ENCODE measurements around the gene KRTAP1-1.
"Not testable (repeated sequence)": the region's sequence is repeated elsewhere in the genome, so short reads cannot be mapped to it uniquely, and the experiment has no call there.

The KRTAP1-1 gene, protein sequence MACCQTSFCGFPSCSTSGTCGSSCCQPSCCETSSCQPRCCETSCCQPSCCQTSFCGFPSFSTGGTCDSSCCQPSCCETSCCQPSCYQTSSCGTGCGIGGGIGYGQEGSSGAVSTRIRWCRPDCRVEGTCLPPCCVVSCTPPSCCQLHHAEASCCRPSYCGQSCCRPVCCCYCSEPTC

DNA sequence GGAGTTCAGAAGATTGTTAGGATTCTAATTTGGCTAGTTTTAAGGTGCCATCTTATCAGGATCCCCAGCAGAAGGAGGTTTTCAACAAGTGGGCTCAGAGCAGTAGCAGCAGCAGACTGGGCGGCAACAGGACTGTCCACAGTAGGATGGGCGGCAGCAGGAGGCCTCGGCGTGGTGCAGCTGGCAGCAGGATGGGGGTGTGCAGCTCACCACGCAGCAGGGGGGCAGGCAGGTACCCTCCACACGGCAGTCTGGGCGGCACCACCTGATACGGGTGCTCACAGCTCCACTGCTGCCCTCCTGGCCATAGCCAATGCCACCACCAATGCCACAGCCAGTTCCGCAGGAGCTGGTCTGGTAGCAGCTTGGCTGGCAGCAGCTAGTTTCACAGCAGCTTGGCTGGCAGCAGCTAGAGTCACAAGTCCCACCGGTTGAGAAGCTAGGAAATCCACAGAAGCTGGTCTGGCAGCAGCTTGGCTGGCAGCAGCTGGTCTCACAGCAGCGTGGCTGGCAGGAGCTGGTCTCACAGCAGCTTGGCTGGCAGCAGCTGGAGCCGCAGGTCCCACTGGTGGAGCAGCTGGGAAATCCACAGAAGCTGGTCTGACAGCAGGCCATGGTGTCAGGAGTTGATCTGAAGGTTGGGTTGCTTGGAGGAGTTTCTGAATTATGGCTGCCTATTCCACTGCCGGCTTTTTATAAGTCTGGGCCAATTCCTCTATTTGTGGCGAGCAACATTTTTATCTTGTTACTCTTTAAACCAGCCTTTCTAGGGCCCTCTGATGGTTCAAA lies at the start of gene KRTAP1-1:
TSS of gene KRTAP1-1 (minus strand) at position 668 of the 789 bp plus-strand sequence. CDS start at position 615, 53 bp downstream.
- DNase-seq = not testable (repeated sequence)

DNA sequence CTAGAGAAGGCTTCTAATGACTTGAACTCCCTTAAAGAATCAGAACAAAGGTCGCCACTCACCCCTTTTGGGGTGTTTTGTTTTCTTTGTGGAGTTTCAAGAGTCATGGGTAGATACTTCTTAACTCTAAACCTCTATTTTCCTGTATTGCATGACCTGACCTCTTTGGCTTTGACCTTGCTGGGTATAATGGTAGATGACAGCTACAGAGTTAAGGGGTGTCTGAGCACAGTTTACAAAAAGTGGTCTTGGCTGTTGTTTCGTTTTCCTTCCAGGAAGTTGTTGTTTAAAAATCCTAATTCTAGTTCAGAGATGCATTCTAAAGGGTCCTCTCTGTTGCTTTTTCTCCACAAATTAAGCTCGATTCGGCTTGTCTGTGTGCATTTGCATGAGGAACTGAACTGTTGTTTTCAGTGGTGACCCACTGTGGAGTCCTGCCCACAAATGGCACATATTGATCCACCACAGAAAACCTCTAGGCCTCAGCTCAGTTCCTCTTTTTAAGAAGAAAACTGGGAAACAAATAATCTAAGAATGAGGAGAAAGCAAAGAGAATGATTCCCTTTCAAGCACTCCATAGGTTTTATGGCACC lies 47.6 kb upstream of the KRTAP1-1 start:
- DNase-seq = not testable (repeated sequence)

DNA sequence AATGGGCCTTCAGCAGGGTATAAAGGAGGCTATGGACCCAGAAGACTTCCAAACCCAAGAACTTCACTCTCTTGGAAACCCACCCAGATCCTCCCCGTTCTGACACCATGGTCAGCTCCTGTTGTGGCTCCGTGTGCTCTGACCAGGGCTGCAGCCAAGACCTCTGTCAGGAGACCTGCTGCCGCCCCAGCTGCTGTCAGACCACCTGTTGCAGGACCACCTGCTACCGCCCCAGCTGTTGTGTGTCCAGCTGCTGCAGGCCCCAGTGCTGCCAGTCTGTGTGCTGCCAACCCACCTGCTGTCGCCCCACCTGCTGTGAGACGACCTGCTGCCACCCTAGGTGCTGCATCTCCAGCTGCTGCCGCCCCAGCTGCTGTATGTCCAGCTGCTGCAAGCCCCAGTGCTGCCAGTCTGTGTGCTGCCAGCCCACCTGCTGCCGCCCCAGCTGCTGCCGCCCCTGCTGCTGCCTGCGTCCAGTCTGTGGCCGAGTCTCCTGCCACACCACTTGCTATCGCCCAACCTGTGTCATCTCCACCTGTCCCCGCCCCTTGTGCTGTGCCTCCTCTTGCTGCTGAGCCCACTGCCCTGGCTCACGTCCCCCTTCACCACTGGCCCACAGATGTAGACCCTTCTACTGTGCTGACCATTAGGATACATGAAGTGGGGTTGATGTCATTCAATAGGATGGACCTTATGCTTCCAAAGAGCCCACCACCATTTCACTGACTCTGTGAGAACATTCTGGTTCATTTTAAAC lies 43.0 kb upstream of the KRTAP1-1 start, which contains the start of gene KRTAP4-7:
TSS of gene KRTAP4-7 (plus strand) at position 51 of the 757 bp plus-strand sequence. CDS start at position 108, 57 bp downstream.
- not testable (repeated sequence) for DNase-seq

DNA sequence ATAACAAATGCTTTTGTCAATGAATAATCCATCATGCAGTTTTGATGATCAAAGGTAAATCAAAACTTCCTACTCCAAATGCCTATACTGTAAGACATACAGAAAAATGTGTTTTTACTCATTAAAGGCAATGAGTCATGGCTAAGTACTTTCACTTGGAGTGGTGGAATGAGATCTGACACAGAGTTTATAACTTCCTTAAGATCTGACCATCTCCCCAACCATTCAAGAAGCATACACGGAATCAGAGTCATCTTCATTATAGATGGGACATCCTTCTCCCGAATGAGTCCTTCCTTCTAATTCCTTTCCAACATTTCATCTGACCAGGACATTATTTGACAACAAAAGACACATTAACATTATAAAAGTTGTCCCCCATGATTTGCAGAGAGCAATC lies 42.2 kb upstream of the KRTAP1-1 start:
- not testable (repeated sequence) for DNase-seq

DNA sequence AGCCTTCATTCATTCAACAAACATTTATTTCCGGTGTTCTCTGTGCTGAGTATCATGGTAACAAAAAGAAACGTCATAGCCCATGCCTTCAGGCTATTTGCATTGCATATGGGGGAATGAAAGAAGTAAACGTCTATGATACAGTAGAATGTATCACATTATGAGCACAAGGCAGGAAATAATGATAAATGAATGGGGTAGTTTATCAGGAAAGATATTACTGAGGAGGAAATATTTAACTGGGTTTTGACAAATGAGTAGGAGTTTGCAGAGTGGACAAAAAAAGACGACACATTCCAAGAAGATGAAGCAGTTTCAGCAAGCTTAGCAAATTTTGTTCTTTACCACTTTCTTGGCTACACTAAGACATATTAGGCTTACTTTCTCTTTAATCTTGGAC lies 41.4 kb upstream of the KRTAP1-1 start:
- no peak for DNase-seq

DNA sequence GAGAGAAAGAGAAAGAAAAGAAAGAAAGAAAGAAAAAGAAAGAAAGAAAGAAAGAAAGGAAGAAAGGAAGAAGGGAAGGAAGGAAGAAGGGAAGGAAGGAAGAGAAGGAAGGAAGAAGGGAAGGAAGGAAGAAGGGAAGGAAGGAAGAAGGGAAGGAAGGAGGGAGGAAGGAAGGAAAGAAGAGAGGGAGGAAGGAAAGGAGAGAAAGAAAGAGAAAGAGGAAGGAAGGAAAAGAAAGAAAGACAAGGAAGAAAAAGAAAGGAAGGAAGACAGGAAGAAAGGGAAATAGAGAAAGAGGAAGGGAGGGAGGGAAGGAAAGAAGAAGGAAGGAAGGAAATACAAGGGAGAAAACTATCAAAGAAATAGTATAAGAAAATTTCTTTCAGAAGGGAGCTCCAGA lies 35.5 kb upstream of the KRTAP1-1 start:
- no peak for DNase-seq

DNA sequence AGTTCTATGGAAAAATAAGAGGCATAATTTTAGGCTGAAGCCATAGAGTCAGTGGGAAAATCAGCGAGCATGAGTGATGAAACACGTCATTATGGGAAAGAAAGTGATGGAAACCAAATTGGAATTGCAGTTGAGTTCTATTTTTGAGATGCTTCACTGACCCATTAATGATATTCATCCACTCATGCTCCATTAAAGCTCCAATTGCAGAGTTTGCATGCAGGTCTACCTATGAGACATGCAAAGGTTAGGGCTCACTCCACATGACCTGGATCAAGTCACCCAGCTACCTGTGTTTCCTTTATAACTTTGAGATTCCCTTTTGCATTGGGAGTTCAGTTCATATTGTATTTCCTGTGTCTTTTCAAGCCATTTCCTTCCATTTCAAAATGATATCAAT lies 32.4 kb upstream of the KRTAP1-1 start:
- DNase-seq = no peak

DNA sequence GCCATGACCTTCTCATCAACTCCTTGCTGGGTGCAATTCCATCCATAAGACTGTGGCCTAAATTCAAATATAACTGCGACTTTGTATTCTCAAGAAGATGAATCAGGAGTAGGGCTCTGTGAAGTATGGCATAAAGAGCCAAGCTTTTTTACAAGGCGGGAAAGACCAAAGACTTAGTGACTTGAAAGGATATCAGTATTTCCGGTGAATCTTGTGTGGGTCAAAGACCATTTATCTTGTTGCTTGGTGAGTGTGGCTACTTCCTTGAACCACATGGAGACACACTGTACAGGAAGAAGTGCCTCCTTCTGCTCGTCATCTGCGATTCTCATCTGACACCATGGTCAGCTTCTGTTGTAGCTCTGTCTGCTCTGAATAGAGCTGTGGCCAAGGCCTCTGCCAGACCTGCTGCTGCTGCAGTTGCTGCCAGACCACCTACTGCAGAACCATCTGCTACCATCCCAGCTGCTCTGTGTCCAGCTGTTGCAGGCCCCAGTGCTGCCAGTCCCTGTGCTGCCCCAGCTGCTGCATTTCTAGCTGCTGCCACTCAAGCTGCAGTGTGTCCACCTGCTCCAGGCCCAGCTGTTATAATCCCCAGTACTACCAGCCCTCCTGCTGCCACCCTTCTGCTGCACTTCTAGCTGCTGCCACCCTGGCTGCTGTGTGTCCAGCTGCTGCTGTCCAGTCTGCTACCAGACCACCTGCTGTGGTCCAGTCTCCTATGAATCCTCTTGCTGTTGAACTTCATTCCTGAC lies 30.5 kb upstream of the KRTAP1-1 start:
- DNase-seq = no peak

DNA sequence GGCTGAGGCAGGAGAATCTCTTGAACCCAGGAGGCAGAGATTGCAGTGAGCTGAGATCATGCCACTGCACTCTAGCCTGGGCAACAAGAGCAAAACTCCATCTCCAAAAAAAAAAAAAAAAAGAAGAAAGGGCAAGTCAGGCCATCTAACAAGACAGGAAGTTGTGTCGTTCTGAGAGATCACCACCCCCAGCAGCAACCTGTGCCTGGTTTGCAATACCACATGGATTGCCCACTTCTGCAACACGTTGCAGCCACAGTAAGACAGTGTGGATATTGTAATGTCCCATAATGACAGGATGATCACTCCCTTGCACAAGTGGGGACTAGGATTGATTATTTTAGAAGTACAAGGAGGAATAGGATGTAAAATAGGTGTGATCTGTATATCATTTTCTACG lies 27.8 kb upstream of the KRTAP1-1 start:
- DNase-seq = no peak

DNA sequence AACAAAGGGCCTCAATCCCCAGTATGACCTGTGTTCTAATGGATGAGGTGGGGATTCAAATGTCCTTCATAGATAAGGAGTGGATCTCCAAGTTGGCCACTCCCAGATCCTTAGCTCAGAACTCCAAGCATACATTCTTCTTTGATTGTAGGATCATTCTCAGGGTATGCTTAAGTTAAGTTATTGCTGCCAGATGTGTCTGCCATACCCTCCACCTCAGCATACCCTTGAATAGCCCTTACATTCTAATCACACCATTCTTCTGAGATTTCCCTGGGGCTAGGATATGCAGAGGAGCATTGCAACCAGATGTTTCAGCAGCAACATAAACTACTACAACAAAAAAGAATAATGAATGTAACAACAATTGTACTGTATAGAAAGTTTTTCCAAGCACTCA lies 26.0 kb upstream of the KRTAP1-1 start:
- no peak for DNase-seq

DNA sequence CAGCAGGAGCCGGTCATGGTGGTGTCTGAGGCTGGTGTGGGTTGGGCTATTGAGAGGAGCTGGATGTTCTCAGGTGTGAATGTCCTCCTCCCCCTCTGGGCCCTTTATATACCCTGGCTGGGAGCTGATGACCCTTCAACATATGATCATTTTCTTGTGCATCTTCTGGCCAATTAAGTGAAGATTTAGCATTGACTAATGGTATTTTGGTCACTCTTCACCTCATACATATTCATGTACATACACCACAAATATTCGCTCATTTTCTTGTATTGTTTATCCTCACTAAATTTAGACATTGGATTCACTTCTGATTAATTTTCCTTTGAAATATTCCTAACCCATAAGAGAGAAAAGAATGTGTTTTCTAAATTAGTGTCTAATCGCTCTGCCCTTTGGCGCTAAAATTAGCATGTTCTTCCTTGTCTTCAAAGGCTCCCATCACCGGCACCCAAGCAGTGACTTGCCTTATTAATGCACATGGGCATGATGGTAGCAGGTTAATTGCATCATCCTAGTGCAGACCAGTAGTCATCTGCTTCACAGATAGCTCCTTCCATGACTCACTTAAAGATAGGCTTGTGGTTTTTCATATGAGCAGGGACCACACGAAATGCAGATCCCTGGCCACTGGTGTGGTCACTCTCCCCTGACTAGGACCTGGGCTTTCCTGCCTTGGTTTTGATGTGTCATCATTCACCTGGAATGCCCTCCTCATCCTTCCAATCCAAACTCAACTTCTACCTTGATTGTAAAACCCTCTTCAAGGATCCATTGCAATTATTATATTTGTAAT lies 24.8 kb upstream of the KRTAP1-1 start, which contains the start of gene KRTAP2-4:
TSS of gene KRTAP2-4 (minus strand) at position 51 of the 796 bp plus-strand sequence. CDS start at position 17, 34 bp downstream.
- DNase-seq = peak; percentile 17

DNA sequence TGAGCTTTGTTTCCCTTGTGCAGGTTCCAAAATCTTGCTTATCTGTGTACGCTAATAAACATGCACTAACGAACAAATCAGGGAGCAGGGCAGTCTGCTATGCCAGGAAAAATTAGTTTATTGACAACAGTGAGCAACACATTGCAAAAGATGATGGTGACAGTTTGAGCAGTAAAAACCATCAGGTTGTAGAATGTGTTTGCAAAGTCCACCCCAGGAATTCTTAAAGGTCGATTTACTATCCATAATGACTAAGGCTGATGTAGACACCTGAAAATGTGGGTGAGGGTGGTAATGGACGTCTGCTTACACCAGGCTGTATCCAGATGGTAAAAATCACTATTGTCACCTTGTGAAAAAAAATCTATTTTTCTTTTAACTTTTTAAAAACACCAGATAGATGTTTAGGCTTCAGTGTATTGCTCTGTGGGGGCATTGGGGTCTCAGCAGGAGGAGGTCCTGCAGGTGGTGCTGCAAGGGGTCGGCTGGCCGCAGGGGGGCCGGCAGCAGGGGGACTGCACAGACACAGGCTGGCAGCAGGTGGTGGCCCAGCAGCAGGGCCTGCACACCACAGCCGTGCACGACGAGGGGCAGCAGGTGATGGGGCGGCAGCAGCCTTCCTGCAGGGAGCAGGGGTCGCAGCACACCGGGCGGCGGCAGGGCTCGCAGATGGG lies 23.9 kb upstream of the KRTAP1-1 start:
- not testable (repeated sequence) for DNase-seq

DNA sequence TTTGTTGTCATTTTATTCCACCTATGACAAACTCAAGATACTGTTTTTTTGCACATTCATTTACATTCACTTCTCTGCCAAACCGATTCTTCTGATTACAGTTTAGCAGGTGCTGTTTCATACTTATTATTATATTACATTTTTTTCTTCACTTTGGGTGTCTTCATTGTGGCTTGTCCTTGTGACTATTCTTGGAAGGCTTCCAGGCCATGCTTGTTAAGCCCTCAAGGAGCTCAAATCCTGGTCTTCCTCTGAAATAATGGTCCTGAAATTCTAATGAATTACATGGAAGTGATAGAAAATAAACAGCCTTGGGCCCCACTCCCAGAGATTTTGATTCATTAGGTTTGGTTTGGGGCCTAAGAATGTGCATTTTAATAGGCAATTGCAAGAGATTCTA lies 23.1 kb upstream of the KRTAP1-1 start:
- DNase-seq = no peak

DNA sequence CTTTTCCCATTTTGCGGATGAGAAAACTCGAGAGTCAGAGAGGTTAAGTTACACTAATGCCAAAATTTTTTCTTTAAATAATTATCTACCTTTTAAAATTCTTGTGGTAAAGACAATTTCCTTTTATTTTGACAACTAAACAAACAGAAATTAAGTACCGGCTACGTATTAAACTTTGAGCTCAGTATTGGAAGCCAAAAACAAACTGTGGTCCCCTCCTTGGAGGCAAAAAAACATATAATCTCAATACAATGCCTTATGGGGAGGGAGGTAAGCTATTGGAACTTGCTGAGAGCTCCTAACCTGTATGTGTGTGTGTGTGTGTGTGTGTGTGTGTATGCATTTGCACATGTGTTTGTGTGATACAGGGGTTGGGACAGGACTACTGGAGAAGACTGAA lies 22.2 kb upstream of the KRTAP1-1 start:
- DNase-seq = no peak

DNA sequence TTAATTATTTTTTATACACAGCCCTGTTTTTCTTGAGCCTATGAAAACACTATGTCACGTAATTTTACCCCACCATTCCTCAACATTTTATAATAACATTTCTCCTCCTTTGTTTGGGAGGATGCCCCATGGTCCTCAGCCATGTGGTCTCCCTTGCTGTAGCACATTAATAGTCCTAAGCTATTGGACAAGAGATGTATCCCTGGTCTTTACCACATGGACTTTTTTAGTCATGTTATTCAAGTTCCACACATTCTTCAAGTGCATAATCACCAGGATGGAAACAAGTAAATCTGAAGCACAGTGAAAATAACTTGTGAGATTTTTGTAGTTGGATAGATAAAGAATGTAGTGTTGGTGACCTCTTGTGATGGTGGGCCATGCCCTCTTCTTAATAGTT lies 20.7 kb upstream of the KRTAP1-1 start:
- DNase-seq = no peak

DNA sequence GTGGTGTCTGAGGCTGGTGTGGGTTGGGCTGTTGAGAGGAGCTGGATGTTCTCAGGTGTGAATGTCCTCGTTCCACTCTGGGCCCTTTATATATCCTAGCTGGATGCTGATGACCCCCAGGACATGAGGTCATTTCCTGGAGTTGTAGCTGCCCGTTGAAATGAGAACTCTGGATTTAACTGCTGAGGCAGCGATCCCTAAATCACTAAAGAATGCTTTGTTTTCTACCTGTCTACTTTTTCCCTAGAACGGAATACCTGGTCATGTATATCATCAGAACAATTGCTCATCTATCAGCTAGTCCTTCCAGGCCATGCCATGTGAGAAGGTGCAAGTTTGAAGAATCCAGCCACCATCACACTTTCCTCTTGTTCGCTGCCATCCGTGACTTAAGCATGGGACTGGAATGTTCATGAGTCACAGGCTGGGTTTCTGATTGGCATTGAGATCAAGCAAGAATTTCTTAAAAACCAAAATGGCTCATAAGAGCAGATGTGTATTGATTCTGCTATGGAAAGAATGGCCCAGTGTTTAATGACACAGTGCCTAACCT lies 18.9 kb upstream of the KRTAP1-1 start, which contains the start of gene KRTAP2-3:
TSS of gene KRTAP2-3 (minus strand) at position 63 of the 553 bp plus-strand sequence. CDS start 64 bp downstream, outside the sequence.
- DNase-seq = no peak

DNA sequence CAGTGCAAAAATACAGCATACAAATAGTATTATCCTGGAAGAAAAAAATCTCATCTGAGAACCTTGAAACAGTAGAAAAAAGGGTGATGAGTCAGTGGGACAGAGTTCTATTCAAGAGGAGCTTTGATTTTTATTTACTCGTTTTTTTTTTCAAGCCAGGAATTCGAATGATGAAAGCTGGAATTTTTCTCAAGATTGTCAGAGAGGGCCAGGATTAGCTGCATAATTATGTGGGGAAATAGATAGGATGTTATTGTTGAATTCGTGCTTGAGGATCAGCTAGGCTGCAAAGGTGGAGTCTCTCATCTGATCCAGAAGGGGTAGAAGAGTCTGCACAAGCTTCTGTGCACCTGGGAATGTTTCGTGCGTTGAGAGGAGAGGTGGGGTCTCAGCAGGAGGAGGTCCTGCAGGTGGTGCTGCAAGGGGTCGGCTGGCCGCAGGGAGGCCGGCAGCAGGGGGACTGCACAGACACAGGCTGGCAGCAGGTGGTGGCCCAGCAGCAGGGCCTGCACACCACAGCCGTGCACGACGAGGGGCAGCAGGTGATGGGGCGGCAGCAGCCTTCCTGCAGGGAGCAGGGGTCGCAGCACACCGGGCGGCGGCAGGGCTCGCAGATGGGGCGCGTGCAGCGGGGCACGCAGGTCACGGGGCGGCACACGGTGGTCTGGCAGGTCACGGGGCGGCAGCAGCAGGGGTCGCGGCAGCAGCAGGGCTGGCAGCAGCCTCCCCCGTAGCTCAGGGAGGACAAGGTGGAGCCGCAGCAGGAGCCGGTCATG lies 18.2 kb upstream of the KRTAP1-1 start:
- DNase-seq = not testable (repeated sequence)

DNA sequence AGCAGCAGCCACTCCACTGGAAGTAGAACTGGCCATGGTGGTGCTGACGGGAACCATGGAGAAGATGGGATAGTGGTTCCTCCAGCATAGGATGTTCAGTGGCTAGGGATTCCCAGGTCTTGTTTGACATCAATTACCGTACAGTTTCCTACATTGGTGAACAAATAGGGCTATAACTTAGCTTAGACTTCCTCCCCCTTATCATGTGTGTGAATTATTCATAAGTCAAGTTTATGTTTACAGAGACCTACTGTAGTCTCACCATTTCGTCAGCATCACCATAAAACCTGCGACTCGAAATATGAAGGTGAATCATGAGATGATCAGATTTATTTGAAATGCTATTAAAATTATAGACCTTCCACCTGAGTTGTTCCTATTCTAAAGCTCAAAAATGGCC lies 17.5 kb upstream of the KRTAP1-1 start:
- DNase-seq = no peak

DNA sequence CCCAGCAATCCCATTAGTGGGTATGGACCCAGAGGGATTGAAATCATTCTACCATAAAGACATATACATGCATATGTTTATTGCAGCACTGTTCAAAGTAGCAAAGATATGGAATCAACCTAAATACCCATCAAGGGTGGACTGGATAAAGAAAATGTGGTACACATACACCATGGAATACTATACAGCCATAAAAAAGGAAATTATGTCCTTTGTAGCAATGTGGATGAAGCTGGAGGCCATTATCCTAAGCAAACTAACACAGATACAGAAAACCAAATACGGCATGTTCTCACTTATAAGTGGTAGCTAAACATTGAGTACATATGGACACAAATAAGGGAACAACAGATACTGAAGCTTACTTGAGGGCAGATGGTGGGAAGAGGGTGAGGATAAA lies 16.3 kb upstream of the KRTAP1-1 start:
- no peak for DNase-seq

DNA sequence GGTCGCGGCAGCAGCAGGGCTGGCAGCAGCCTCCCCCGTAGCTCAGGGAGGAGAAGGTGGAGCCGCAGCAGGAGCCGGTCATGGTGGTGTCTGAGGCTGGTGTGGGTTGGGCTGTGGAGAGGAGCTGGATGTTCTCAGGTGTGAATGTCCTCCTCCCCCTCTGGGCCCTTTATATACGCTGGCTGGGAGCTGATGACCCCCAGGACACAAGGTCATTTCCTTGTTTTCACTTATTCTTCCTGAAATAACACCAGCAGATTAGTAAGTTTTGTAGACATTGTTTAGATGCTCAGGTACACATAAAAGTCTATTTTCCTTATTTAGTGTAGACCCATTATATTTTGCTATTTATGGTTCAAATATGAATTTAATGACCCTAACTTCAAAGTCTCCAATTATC lies 13.9 kb upstream of the KRTAP1-1 start, which contains the start of gene KRTAP2-2:
TSS of gene KRTAP2-2 (minus strand) at position 101 of the 400 bp plus-strand sequence. CDS start at position 82, 19 bp downstream.
- not testable (repeated sequence) for DNase-seq
